GM18499 (cell line): Measurements from ENCODE around the gene ZNF451.
A peak's percentile ranks its signal among the peaks of the same experiment; 100 is the strongest.
"Not testable (repeated sequence)": the region's sequence is repeated elsewhere in the genome, so short reads cannot be mapped to it uniquely, and the experiment has no call there.

Source experiments
- ATAC-seq: cut with Tn5 transposase; IDR thresholded peaks from one replicate; pipeline ENCODE4 v1.9.1; 2021; ENCODE audit warnings: moderate number of reproducible peaks; ENCODE audit not compliant: insufficient read depth, unreplicated experiment

ZNF451 gene

GRCh38 chr6:57090458-57091067, 575 bp downstream of the ZNF451 start:
- ATAC-seq: peak; percentile 3

- ATAC-seq: not testable (repeated sequence)
These were observed 1.4 kb downstream of the ZNF451 start for GRCh38 chr6:57091375-57091774.

GRCh38 chr6:57094689-57095088, 4.7 kb downstream of the ZNF451 start:
- no peak for ATAC-seq

- no peak for ATAC-seq
These were observed 7.6 kb downstream of the ZNF451 start for GRCh38 chr6:57097596-57097995.

- ATAC-seq: no peak
These were observed 13.0 kb downstream of the ZNF451 start for GRCh38 chr6:57102976-57103375.

- no peak for ATAC-seq
These were observed 14.3 kb downstream of the ZNF451 start for GRCh38 chr6:57104336-57104735.

GRCh38 chr6:57106990-57107389, 17.0 kb downstream of the ZNF451 start:
- no peak for ATAC-seq

- ATAC-seq: peak; percentile 88
These were observed 18.7 kb downstream of the ZNF451 start for GRCh38 chr6:57108691-57109090.

GRCh38 chr6:57109880-57110279, 19.9 kb downstream of the ZNF451 start:
- no peak for ATAC-seq

GRCh38 chr6:57113105-57113504, 23.1 kb downstream of the ZNF451 start:
- ATAC-seq: no peak

GRCh38 chr6:57116776-57117175, 26.8 kb downstream of the ZNF451 start:
- ATAC-seq: no peak

GRCh38 chr6:57117796-57118195, 27.8 kb downstream of the ZNF451 start:
- ATAC-seq: no peak

GRCh38 chr6:57123111-57123510, 33.1 kb downstream of the ZNF451 start:
- ATAC-seq: no peak

GRCh38 chr6:57127763-57128162, 37.8 kb downstream of the ZNF451 start:
- no peak for ATAC-seq

- no peak for ATAC-seq
These were observed 40.7 kb downstream of the ZNF451 start for GRCh38 chr6:57130661-57131177.

GRCh38 chr6:57134954-57135353, 45.0 kb downstream of the ZNF451 start:
- ATAC-seq: no peak

GRCh38 chr6:57135885-57136284, 45.9 kb downstream of the ZNF451 start:
- ATAC-seq: no peak

GRCh38 chr6:57137350-57137749, 47.4 kb downstream of the ZNF451 start:
- no peak for ATAC-seq

GRCh38 chr6:57138026-57138425, 48.0 kb downstream of the ZNF451 start:
- ATAC-seq: no peak

- no peak for ATAC-seq
These were observed 51.6 kb downstream of the ZNF451 start for GRCh38 chr6:57141451-57142177.

GRCh38 chr6:57142178-57142525, 52.2 kb downstream of the ZNF451 start:
- ATAC-seq: no peak

GRCh38 chr6:57143690-57144089, 53.7 kb downstream of the ZNF451 start:
- ATAC-seq: no peak
